H1 (cell line): ENCODE measurements around the gene SFRP5. TPM values are rescaled to one million over a fixed set of nuclear protein-coding genes. Genes with fewer than 3 reads are reported as not detected.

Experiments
- CTCF ChIA-PET: fragments of 300-600 bp; sonication (Branson Sonifier 250); formaldehyde crosslinking; loops from one replicate; lab custom pipeline; 2021; ENCODE audit not compliant: partially characterized antibody; lab: Charles Lee
- POLR2A ChIA-PET: fragments of 300-600 bp; sonication (Branson Sonifier 250); formaldehyde crosslinking; loops from one replicate; lab custom pipeline; 2021; ENCODE audit warnings: inconsistent platforms; ENCODE audit not compliant: partially characterized antibody; lab: Charles Lee
- DNase-seq, 2 experiments: peaks; one replicate each; pipeline versions ENCODE4 v3.0.0 to v3.0.0-alpha.2; 2010 to 2022; ENCODE audit warnings: low spot score in 2 of 2, low read depth in 1 of 2, mixed read lengths in 1 of 2
- FAIRE-seq: peaks from 2 replicates; lab custom pipeline; 2011; peaks lifted over from hg19 to GRCh38; lab: Jason Lieb, UNC
- H2AFZ ChIP-seq: 2 replicates; pipeline ENCODE4 v1.8.1; 2012; ENCODE audit warnings: low read length, inconsistent platforms
- H2AK5ac ChIP-seq: 2 replicates; pipeline ENCODE4 v1.6.1; 2013; ENCODE audit warnings: low read depth, low read length
- H2BK120ac ChIP-seq: replicated peaks from 2 replicates; pipeline ENCODE3; 2013; ENCODE audit warnings: low read depth, low read length, inconsistent platforms
- H2BK12ac ChIP-seq: 2 replicates; pipeline ENCODE4 v1.6.1; 2013; ENCODE audit warnings: low read depth, low read length
- H2BK15ac ChIP-seq: 2 replicates; pipeline ENCODE4 v1.6.1; 2013; ENCODE audit warnings: low read length
- H2BK20ac ChIP-seq: 2 replicates; pipeline ENCODE4 v1.6.1; 2013; ENCODE audit warnings: low read length
- H2BK5ac ChIP-seq: 2 replicates; pipeline ENCODE4 v1.6.1; 2013; ENCODE audit warnings: low read depth, low read length
- H3K14ac ChIP-seq: 2 replicates; pipeline ENCODE4 v1.6.1; 2013; ENCODE audit warnings: inconsistent platforms; ENCODE audit not compliant: insufficient read length
- H3K18ac ChIP-seq: 2 replicates; pipeline ENCODE4 v1.6.1; 2013; ENCODE audit warnings: low read length; ENCODE audit errors: extremely low read depth
- H3K23ac ChIP-seq: 2 replicates; pipeline ENCODE4 v1.6.1; 2013; ENCODE audit warnings: inconsistent platforms; ENCODE audit not compliant: insufficient read length
- H3K23me2 ChIP-seq: 2 replicates; pipeline ENCODE4 v1.6.1; 2013; ENCODE audit warnings: low read depth, low read length
- H3K27ac ChIP-seq: 2 replicates; pipeline ENCODE4 v1.6.1; 2011; ENCODE audit warnings: low read depth, low read length, inconsistent platforms
- H3K27me3 ChIP-seq, 4 experiments: replicated peaks in 1 of 4; 1 replicate in 1 of 4; 2 replicates in 3 of 4; pipeline versions ENCODE4 v1.6.1 to v1.8.1; 2011 to 2013; ENCODE audit warnings: low read length in 3 of 4, mild to moderate bottlenecking in 3 of 4, inconsistent platforms in 2 of 4, mixed read lengths in 2 of 4, moderate library complexity in 1 of 4; ENCODE audit not compliant: control insufficient read depth in 3 of 4, insufficient read depth in 3 of 4; ENCODE audit errors: extremely low read depth in 1 of 4
- H3K36me3 ChIP-seq, 4 experiments: 2 replicates each; pipeline versions ENCODE4 v1.6.1 to v1.8.1; 2011 to 2013; ENCODE audit warnings: mild to moderate bottlenecking in 4 of 4, low read length in 3 of 4, moderate library complexity in 2 of 4, control low read depth in 1 of 4, inconsistent platforms in 1 of 4; ENCODE audit not compliant: insufficient read depth in 4 of 4, control insufficient read depth in 2 of 4
- H3K4ac ChIP-seq: replicated peaks from 2 replicates; pipeline ENCODE3; 2013; ENCODE audit warnings: low read length, low read depth, mixed read lengths, inconsistent platforms; ENCODE audit not compliant: insufficient read length
- H3K4me1 ChIP-seq, 4 experiments: replicated peaks in 1 of 4; 1 replicate in 1 of 4; 2 replicates in 3 of 4; pipeline versions ENCODE4 v1.6.1 to v1.8.1; 2011 to 2013; ENCODE audit warnings: low read length in 3 of 4, inconsistent platforms in 2 of 4, mixed read lengths in 1 of 4; ENCODE audit not compliant: insufficient read depth in 4 of 4, control insufficient read depth in 3 of 4
- H3K4me2 ChIP-seq, 2 experiments: 2 replicates each; pipeline versions ENCODE4 v1.6.1 to v1.8.1; 2011 to 2013; ENCODE audit warnings: low read depth in 2 of 2, low read length in 2 of 2, control low read depth in 1 of 2, inconsistent platforms in 1 of 2, mild to moderate bottlenecking in 1 of 2; ENCODE audit not compliant: insufficient read depth in 1 of 2
- H3K4me3 ChIP-seq, 4 experiments: fragments of 200-600, 300-600 bp in 1 of 4; sonication (generic), shearing (Covaris generic), sonication (Bioruptor Twin) in 1 of 4; 2 replicates each; pipeline versions ENCODE4 v1.5.1 to v1.8.1; 2011 to 2016; ENCODE audit warnings: low read length in 4 of 4, low read depth in 3 of 4, control low read depth in 2 of 4, inconsistent platforms in 2 of 4, mild to moderate bottlenecking in 2 of 4, mixed read lengths in 1 of 4, moderate library complexity in 1 of 4; ENCODE audit not compliant: insufficient read depth in 2 of 4; ENCODE audit errors: extremely low read depth in 1 of 4
- H3K56ac ChIP-seq: replicated peaks from 2 replicates; pipeline ENCODE3; 2013; ENCODE audit warnings: low read depth, mild to moderate bottlenecking, mixed read lengths, low read length, inconsistent platforms; ENCODE audit not compliant: insufficient read length
- H3K79me1 ChIP-seq: 2 replicates; pipeline ENCODE4 v1.6.1; 2013; ENCODE audit warnings: low read depth, low read length, control low read depth
- H3K79me2 ChIP-seq, 2 experiments: 2 replicates each; pipeline versions ENCODE4 v1.6.1 to v1.8.1; 2012 to 2013; ENCODE audit warnings: low read length in 2 of 2, mild to moderate bottlenecking in 2 of 2, inconsistent platforms in 1 of 2; ENCODE audit not compliant: insufficient read depth in 2 of 2, control insufficient read depth in 1 of 2
- H3K9ac ChIP-seq, 4 experiments: replicated peaks in 1 of 4; 1 replicate in 1 of 4; 2 replicates in 3 of 4; pipeline versions ENCODE4 v1.6.1 to v1.8.1; 2011 to 2013; ENCODE audit warnings: low read depth in 3 of 4, low read length in 3 of 4, control low read depth in 2 of 4, mild to moderate bottlenecking in 2 of 4, moderate library complexity in 2 of 4, inconsistent platforms in 1 of 4; ENCODE audit errors: extremely low read depth in 1 of 4
- H3K9me3 ChIP-seq, 2 experiments: 2 replicates each; pipeline versions ENCODE4 v1.6.1 to v1.8.1; 2012 to 2013; ENCODE audit warnings: mild to moderate bottlenecking in 2 of 2, moderate library complexity in 2 of 2, control low read depth in 1 of 2, inconsistent platforms in 1 of 2, low read depth in 1 of 2, low read length in 1 of 2, mixed read lengths in 1 of 2; ENCODE audit not compliant: insufficient read depth in 2 of 2
- H4K20me1 ChIP-seq, 2 experiments: replicated peaks in 1 of 2; 2 replicates each; pipeline versions ENCODE3 to v1.8.1; 2011 to 2013; ENCODE audit warnings: inconsistent platforms in 2 of 2, low read length in 2 of 2, mild to moderate bottlenecking in 1 of 2; ENCODE audit not compliant: insufficient read depth in 2 of 2, control insufficient read depth in 1 of 2
- H4K5ac ChIP-seq: 2 replicates; pipeline ENCODE4 v1.6.1; 2013; ENCODE audit warnings: low read length, low read depth, mixed read lengths, inconsistent platforms; ENCODE audit not compliant: insufficient read length
- H4K8ac ChIP-seq: 2 replicates; pipeline ENCODE4 v1.8.0; 2013; ENCODE audit warnings: mild to moderate bottlenecking, moderate library complexity, low read length, inconsistent platforms; ENCODE audit not compliant: insufficient read depth; ENCODE audit errors: extremely low read depth
- H4K91ac ChIP-seq: replicated peaks from 2 replicates; pipeline ENCODE3; 2013; ENCODE audit warnings: low read length, mixed read lengths, inconsistent platforms; ENCODE audit not compliant: insufficient read length
- GABPA ChIP-seq: IDR thresholded peaks from 2 replicates; pipeline ENCODE4 v1.6.1; 2011; ENCODE audit warnings: mild to moderate bottlenecking, low read length, moderate library complexity, borderline replicate concordance; ENCODE audit not compliant: insufficient read depth
- RNF2 ChIP-seq: fragments of 200-900, 300-1000 bp; sonication (generic); IDR thresholded peaks from 2 replicates; pipeline ENCODE4 v1.7.1; 2016; ENCODE audit warnings: borderline replicate concordance, low read depth, mild to moderate bottlenecking, antibody characterized with exemption, low read length; ENCODE audit not compliant: poor library complexity, severe bottlenecking; ENCODE audit errors: missing control alignments
- SIX5 ChIP-seq: IDR thresholded peaks from 2 replicates; pipeline ENCODE4 v1.6.1; 2011; ENCODE audit warnings: mild to moderate bottlenecking, low read depth, low read length
- SP4 ChIP-seq: IDR thresholded peaks from 2 replicates; pipeline ENCODE4 v1.6.1; 2012; ENCODE audit warnings: low read length, inconsistent platforms
- SUZ12 ChIP-seq: fragments of 200-600 bp; sonication (generic); IDR thresholded peaks from 2 replicates; pipeline ENCODE4 v1.6.1; 2012; ENCODE audit warnings: mild to moderate bottlenecking, inconsistent platforms, low read length, moderate library complexity, mixed read lengths
- WGBS, 2 experiments: shearing (Covaris generic) in 1 of 2; methylation state at CpG; one replicate each; pipeline versions ENCODE4 v1.1.6 to v1.1.7; 2013 to 2015; ENCODE audit warnings: low lambda C conversion rate in 2 of 2, mixed read lengths in 2 of 2, inconsistent platforms in 1 of 2, low coverage in 1 of 2, missing lambda C conversion rate in 1 of 2; ENCODE audit not compliant: insufficient replicate concordance in 2 of 2, insufficient coverage in 1 of 2, insufficient read length in 1 of 2; ENCODE audit errors: extremely low coverage in 1 of 2, missing lambda C conversion rate in 1 of 2; 5-methylcytosine and 5-hydroxymethylcytosine counted together
- polyA plus RNA-seq, 7 experiments: library from polyadenylated mRNA; depleted of rRNA in 3 of 7; stranded (reverse) in 5 of 7; unstranded in 2 of 7; fragments of >200 nt in 5 of 7; fragments of 200-250 nt in 2 of 7; gene quantifications; 1 replicate in 5 of 7; 2 replicates in 1 of 7; 4 replicates in 1 of 7; pipeline versions ENCODE4 v1.2.1 to v1.2.3, GENCODE V29; 2011 to 2013; ENCODE audit warnings: missing spikeins in 2 of 7, mixed read lengths in 2 of 7
- total RNA-seq: library from RNA; stranded (reverse); fragmentation: NEBNext Ultra II Directional; extraction: Animal tissue kit (Norgen Biotek cat#: 25700); gene quantifications from 2 replicates; pipeline ENCODE4 v1.2.1, GENCODE V29; 2021

Gene SFRP5
- total and polyA plus RNA-seq, 2 of the 8 experiments (the other 6 are each of a cell fraction or from before 2014, with no cell fraction given): 3.9 to 5.9 TPM

DNA sequence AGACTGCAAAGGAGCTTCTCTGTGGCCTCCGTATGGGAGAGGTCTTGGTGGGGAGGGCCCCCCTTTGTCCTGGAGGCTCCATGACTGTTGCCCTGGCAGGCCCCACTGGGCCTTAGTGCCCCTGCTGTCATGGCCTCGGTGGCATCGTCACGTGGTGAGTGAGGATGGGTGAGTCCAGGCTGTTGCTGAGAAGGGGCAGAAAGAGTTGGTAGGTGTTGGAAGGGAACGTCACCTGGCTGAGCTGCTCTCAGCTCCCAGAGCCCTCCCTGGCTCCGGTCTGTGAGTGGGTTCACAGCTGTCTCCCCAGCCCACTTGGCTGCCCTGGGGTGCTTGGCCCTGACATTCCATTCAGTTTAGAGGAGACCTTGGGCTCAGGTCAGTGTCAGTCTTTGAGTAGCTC is 16.1 kb downstream of the SFRP5 start:
- Histone ChIP-seq H3K79me2 (no peaks in the 10 kb centered on the region), H3K27ac (no peak overlapping the region), H2BK5ac (no peak overlapping the region), H3K9me3 (no peaks in the 10 kb centered on the region), H3K4me2 (no peak overlapping the region), H3K79me1 (no peaks in the 10 kb centered on the region; the same call in 1 of the 2 replicates), H4K5ac (no peak overlapping the region), H3K23ac (no peak overlapping the region), H3K14ac (no peak overlapping the region), H2BK12ac (no peak overlapping the region), H3K4me1 (0 out of 7 replicates have a peak, but pooled peaks cover 0 to 2% (median 0%) of the 10 kb centered on the region in 4 experiments), H4K91ac (no peak overlapping the region), H4K20me1 (peaks cover 1 to 8% of the 10 kb centered on the region in 2 experiments), H3K56ac (no peak overlapping the region), H3K36me3 (peaks cover 11 to 45% (median 44%) of the 10 kb centered on the region in 4 experiments), H4K8ac (no peak overlapping the region; the same call in 1 of the 2 replicates), H2BK20ac (no peak overlapping the region), H3K9ac (no peak overlapping the region), H2AFZ (no peak overlapping the region), H3K27me3 (no peaks in the 10 kb centered on the region), H3K23me2 (no peaks in the 10 kb centered on the region), H3K18ac (no peak overlapping the region), H2BK120ac (no peak overlapping the region), H2BK15ac (no peak overlapping the region), H2AK5ac (no peak overlapping the region), H3K4ac (no peak overlapping the region), H3K4me3 (no peak overlapping the region)
- ChIA-PET CTCF (interaction anchor here (0.8 to 8.5 kb wide), 6 partner anchors 10 to 115 kb away, joined by 3 to 77 read pairs (median 4); no protein-coding TSS in a partner anchor), POLR2A (interaction anchor here (1.0 to 2.3 kb wide), 3 partner anchors 8 to 19 kb away, joined by 4 to 6 read pairs (median 6); partner anchors contain the start of gene ZFYVE27)
- TF ChIP-seq RNF2 (no peak), GABPA (no peak), SUZ12 (no peak), SP4 (no peak), SIX5 (no peak)
- DNase-seq (no peak), FAIRE-seq (no peak)
- WGBS, 2 experiments: 100% methylated on average over 6 of the region's 6 CpGs; no CpG with 5 or more reads in 1 of the 2 experiments
